GM18499 (cell line): ENCODE data around the gene ZC3H18.

Experiments used
- ATAC-seq: cut with Tn5 transposase; IDR thresholded peaks from one replicate; pipeline ENCODE4 v1.9.1; 2021; ENCODE audit warnings: moderate number of reproducible peaks; ENCODE audit not compliant: insufficient read depth, unreplicated experiment

The ZC3H18 gene

DNA sequence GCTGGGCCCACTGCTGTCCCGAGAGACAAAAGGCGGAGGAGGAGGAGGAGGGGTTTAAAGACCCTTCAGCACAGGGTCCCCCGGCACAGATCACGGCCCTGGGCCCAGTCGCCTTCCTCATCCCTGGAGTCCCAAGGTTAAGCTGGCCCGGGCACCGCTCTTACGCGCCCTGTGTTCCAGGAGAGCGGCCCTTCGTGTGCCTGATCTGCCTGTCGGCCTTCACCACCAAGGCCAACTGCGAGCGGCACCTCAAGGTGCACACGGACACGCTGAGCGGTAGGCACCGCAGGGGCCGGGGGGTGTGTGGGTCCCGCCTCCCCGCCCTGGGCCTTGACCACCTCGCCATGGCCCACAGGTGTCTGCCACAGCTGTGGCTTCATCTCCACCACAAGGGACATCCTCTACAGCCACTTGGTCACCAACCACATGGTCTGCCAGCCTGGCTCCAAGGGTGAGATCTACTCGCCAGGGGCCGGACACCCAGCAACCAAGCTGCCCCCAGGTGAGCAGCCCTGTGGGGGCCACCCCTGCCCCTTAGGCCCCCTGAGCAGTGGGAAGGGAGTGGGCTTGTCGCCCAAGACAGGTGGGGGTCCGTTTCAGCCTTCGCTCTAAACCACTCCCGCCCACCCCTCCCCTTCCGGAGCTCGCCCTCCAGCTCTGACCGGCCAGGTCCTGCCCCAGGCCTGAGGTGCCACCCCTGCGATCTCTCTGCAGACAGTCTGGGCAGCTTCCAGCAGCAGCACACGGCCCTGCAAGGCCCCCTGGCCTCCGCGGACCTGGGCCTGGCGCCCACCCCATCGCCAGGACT lies 37.6 kb upstream of the ZC3H18 start:
- ATAC-seq, result no peak

DNA sequence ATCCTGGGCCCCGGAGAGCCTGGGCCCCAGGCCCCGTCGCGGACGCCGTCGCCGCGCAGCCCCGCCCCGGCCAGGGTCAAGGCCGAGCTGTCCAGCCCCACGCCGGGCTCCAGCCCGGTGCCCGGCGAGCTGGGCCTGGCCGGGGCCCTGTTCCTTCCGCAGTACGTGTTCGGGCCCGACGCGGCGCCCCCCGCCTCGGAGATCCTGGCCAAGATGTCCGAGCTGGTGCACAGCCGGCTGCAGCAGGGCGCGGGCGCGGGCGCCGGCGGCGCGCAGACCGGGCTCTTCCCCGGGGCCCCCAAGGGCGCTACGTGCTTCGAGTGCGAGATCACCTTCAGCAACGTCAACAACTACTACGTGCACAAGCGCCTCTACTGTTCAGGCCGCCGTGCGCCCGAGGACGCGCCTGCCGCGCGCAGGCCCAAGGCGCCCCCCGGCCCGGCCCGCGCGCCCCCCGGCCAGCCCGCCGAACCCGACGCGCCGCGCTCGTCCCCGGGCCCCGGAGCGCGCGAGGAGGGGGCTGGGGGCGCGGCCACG lies 36.8 kb upstream of the ZC3H18 start:
- no peak for ATAC-seq

DNA sequence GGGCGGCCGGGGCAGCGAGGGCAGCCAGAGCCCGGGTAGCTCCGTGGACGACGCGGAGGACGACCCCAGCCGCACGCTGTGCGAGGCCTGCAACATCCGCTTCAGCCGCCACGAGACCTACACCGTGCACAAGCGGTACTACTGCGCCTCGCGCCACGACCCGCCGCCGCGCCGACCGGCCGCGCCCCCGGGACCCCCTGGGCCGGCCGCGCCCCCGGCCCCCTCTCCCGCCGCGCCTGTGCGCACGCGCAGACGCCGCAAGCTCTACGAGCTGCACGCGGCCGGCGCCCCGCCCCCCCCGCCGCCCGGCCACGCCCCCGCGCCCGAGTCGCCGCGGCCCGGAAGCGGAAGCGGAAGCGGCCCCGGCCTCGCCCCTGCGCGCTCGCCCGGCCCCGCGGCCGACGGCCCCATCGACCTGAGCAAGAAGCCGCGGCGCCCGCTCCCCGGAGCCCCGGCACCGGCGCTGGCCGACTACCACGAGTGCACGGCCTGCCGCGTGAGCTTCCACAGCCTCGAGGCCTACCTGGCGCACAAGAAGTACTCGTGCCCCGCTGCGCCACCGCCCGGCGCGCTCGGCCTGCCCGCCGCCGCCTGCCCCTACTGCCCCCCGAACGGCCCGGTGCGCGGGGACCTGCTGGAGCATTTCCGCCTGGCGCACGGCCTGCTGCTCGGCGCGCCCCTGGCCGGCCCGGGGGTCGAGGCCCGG lies 36.1 kb upstream of the ZC3H18 start:
- no peak for ATAC-seq

DNA sequence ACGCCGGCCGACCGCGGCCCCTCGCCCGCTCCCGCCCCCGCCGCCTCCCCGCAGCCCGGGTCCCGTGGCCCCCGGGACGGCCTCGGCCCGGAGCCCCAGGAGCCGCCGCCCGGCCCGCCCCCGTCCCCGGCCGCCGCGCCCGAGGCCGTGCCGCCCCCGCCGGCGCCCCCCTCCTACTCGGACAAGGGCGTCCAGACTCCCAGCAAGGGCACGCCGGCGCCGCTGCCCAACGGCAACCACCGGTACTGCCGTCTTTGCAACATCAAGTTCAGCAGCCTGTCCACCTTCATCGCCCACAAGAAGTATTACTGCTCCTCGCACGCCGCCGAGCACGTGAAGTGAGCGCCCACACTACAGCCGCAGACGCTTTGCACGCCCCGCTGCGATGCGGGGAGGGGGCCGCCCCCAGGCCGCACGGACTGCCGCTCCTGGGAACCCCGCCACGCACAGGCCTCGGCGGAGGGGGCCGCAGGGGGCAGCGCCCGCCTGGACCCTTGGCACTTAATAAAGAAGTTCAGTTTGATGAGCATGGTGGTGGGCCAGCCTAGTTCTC lies 35.5 kb upstream of the ZC3H18 start:
- no peak for ATAC-seq

DNA sequence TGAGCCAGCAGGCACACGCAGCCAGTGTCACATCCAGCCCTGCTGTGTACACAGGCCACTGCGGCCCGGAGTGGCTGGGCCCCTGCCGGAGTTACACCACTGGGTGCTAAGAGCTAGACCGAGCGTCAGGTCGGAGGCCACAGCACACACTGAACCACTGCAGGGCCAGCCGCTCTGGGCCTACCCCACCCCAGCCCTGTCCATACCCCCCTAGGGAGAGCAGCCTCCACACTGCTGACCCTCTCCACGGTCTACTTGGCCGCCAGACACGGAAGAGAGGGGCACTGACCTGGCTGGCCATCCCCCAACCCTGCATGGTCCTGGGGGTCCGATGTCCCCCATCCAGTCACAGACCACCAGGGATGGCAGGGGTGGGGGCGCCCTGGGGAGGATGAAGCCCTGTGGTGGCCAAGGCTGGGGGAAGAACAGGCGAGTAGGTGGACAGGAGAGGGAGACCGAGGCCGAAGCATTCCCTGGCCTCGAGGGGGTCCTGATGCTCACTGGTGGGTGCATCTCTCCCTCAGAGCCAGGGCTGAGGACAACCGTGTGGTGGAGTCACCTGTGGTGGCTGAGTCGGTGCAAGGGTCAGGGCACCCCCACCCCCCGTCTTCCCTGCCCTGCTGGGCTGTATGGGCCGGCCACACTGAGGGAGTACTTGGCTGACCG lies 34.9 kb upstream of the ZC3H18 start:
- ATAC-seq, result no peak

DNA sequence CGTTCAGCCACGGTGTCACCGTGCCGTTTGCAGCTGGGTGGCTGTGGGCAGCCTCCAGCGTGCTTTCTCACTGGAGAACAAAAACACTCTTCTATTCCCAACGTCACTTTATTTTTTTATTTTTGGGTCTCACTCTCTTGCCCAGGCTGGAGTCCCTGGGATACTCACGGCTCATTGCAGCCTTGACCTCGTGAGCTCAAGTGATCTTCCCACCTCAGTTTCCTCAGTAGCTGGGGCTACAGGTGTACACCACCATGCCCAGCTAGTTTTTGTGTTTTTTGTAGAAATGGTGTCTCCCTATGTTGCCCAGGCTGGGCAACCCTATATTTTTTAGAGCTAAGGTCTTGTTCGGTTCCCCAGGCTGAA lies 34.4 kb upstream of the ZC3H18 start:
- ATAC-seq, result no peak

DNA sequence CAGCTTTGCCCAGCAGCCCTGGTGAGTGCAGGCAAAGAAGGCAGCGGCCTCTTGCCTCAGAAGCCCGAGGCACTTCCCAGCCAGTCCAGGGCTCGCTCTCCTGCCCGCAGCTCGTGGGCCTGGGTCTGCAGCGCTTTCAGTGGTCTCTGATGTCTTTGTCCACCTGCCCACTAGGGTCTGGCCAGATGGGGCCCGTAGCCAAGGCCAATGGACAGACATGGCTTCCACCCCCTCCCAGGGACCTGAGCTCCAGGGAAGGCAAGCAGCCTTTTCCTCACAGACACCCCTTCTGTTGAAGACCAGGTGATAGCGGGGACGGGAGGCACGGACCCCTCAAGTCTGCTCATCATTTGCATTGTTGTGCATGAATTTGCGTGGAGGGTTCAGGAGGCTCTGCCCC lies 33.7 kb upstream of the ZC3H18 start:
- ATAC-seq, result no peak

DNA sequence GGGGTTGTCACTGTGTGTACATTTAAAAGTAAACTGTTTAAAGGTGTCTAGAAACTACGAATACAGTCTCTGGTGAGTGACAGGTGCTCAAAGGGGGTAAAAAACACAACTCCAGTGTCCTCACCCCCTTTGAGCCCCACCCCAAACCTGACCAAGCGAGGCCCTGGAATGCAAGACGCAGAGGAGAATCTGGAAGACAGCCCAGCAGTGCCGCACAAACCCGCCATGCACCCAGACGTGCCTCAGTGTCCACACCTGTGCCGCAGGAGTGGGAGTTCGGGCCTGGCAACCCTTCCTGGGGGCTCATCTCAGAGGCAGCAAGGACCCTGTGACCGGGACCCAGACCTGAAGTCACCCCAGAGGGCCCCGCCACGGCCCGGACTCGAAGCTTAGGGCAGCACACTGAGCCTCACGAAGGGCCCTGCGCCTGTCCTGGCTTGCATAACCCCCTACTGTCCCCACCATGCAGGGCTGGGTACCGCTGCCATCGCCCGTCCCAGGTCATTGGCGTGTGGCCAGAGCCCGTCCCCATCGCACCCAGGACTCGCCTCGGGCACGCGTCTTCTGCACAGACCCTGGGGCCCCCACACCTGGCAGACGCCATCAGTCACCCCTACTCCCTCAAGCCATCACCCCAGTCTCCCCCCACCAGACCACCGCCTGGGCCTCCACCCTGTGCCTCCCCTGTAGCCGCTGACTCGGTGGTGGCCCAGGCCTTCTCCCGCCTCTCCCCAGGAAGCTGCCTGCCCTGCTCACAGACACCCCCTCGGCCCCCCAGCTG lies 33.0 kb upstream of the ZC3H18 start:
- no peak for ATAC-seq

DNA sequence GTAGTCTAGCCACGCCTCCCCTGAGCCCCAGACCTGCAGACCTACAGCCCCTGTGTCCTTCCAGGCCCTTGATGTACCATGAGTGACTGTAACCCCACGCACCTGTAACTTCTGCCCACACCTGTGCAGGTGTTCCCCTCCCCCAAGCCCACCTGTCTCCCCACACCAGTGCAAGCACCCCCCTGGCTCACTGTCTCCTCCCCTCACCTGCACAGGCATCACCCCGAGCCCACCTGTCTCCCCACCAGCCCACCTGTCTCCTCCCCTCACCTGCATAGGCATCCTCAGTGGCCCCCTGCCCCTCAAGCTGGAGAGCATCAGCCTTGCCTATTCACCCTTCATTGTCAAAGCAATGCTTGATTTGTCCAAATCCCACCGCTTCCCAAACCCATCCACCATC lies 32.3 kb upstream of the ZC3H18 start:
- no peak for ATAC-seq

DNA sequence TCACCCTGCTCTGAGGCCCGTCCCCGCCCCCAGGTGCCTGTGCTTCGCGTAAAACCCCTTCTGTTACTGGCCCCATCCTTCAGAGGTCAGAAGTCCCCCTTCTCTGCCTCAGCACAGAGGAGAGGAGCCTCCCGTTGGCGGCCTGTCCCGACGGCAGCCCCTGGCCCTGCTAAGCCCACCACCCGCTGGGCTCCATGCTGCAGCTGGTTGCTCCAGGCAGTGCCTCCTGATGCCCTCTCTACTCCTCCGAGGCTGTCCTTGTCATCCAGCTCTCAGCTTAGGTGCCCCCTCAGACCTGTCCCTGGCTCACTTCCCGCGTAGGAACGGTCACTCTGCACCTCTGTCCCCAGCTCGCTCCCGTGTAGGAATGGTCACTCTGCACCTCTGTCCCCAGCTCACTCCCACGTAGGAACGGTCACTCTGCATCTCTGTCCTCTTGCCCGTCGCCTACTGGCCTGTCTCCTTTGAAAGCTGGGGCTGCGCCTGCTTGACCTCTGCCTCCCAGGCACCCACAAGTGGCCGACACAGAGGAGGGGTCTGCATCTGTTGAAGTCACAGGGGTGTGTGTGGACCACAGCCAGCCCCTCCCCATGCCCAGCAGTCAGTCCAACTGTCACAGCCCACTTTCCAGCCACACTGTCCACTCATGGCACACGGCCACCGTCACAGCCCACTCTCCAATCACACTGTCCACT lies 31.7 kb upstream of the ZC3H18 start:
- ATAC-seq, result no peak

DNA sequence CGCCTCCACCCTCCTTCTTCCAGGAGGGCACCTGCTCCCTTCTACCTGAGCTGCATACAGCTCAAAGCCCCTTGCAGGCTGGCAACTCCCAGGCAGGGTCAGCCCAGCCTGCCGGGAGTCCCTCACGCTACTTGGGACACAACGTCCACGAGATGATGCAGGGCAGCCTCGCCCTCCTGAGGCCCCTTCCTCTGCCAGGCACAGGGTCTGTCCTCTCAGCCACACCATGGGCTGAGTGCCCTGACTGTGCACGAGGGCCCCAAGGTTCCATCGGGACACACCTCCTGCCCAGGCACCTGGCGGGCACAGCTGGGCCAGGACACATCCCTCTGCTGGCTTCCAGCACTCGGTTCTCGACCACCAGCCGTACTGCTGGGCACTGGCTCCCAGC lies 30.9 kb upstream of the ZC3H18 start:
- ATAC-seq, result no peak

DNA sequence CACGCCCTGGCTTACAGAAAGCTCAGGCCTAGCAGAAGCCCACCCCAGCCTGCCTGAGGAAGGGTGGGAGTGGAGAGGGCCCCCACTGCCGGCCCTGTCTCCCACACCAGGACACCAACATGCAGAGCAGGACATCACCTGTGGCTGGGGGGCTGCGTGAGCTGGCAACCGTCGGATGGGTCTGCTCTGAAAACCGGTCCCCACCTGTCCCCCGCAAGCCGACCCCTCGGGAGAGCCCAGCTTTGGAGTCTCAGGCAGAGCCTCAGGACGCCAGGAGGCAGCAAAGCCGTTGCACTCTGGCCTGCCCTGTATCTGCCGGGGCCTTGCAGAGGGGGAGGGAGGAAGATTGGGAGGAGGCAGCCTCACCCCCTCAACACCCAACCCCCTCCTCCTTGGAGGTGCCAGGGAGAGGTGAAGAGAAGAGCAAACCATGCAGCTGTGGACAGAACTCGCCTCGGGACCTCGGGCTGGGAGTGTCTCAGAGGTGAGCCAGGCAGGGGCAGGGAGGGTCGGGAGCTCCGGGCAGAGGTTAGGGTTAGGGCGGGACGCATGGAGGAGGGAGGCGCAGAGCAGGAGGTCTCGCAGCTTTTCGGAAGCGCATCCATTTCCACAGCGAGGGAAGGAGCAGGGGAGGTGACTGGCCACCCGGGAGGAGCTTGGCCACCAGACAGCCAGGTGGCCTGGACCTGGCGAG lies 30.4 kb upstream of the ZC3H18 start:
- no peak for ATAC-seq

DNA sequence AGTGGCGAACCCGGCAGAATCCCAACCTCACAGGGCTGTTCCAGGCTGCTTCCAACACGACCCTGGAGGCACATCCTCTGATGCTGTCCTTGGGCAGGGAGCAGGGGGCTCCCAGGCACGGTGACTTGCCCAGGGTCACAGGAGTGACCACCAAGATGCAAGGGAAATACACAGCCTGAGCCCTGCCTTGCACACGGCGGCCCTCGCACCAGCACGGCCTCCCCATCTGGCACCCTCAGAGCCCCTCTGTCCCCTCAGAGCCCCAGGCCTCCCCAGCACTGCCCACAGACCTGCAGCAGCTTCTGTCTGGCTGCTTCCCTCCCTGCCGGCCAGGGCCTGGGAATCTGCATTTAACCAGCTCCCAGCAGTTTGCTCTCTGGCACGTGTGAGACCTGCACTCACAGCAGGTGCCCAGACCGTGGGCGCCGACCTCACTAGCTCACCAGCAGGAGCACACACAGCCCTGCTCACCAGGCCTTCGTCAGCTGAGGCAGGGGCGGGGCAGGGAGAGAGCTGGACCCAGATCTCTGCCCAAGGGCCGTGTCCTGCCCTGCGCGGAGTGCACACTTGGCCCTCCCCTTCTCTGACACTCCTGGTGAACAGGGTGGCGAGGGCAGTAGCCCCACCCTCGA lies 29.7 kb upstream of the ZC3H18 start:
- no peak for ATAC-seq

DNA sequence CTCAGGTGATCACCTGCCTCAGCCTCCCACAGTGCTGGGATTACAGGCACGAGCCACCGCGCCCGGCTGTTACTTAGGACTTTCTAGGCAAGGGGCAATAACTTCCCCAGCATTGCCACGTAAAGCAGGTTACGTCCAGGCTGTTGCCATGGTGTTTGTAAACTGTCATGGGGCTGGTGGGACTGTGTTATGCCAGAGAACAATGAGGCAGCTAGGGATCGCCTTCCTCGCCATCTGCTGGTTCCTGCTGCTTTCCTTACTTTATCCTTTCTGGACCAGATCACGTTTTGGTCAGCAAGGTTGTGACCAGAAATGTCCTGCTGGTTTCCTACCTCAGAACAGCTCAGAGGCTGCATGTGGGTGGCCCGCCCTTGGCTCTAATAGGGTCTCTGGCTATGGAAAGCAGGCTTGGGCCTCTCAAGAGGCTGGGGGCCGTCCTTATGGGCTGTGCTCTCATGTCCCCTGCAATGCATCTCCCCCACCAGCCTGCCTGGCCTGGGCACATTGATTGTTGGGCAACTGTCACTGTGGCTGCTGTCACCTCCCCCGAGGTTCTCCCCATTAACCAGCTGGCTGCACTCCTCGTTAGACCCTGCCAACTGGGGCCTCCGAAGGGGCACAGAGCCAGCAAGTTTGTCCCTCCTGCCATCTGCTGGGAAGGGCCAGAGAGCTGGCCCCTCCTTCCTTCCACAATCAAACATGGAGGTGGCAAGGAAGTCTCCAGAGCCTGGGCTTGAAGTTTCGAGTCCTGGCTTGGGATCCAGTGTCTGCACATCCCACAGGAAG lies 28.2 kb upstream of the ZC3H18 start:
- ATAC-seq, result no peak

DNA sequence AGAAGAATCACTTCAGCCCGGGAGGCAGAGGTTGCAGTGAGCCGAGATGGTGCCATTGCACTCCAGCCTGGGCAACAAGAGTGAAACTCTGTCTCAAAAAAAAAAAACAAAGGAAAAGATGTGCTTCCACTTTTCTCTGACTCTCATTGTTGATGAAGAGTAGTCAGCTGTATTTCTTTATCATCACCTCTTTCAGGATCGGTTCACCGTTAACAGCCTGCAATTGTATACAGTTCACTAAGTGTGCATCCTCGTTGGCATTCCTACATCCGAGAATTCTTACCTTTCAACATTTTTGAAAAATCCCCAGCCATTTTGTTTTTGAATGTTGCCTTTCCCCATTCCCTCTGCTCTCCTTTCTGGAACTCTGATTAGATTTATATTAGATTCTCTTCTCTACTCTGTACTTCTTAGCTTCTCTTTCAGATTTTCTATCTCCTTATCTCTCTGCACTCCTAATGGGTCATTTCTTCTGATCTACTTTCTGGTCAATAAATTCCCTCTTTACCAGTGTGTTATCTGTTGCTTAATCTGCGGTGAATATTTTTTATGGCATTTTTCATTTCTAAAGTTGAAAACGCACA lies 26.9 kb upstream of the ZC3H18 start:
- no peak for ATAC-seq

DNA sequence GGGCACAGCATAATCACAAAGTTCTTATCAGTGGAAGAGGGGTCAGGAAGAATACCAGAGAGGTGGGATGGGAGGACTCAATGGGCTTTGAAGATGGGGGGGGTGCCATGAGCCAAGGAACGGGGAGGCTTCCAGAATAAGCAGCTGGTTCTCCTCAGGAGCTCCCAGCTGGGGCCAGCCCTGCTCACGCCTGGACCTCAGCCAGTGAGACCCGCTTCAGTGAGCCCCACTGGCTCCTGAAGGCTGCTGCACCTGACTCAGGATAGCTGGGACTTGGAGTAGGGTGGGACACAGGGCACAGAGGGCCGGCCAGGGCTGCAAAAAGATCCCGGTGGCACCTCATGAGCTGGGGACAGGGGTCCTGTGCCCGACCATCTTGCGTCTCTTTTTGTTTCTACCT lies 24.4 kb upstream of the ZC3H18 start:
- no peak for ATAC-seq

DNA sequence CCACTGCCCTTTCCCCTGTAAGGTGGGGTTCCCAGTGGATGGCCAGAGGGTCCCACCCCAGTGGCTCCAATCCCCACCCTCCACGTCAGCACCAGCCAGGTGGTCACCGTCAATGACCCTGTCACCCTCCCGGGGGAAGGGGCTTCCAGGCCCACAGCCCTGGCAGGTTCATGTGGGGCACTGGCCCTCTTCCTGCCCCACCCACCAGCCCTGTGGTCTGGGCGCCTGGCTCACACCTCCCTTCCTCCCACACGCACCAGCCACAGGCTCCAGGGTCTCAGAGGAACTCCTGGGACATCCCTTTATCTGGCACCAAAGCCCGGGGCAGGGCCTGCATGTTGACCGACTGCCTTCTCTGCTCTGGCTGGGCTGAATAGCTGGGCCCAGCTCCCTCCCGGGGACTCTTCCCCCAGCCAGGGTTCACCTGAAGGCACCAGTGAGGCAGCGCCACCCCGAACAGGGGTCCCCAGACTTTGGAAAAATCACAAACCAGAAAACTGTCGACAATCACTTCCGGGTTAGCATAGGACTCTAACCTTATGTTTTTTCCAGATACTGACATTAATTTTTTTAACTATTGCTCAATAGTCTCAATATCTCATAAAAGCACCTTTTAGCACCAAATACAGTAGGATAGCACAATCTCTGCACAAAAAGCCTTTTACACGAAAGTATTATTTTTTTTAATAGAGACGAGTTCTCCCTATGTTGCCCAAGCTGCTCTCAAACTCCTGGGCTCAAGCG lies 21.9 kb upstream of the ZC3H18 start:
- ATAC-seq, result no peak
